Esophagus muscularis mucosa (tissue), 2 donors: ENCODE results near the gene PAK5.

ENCODE experiments used
- POLR2A ChIP-seq: fragments of 450-650 bp; IDR thresholded peaks from one replicate; pipeline ENCODE4 v1.6.1; 2017; ENCODE audit warnings: antibody characterized with exemption, moderate library complexity, mild to moderate bottlenecking, low read depth
- POLR2AphosphoS5 ChIP-seq, 2 donors: sonication (generic); formaldehyde crosslinking; IDR thresholded peaks; one replicate each; pipeline ENCODE4 v1.6.1; 2017; ENCODE audit warnings: antibody characterized with exemption in 2 of 2

GRCh38 chr20:9550283-9550682, 288.6 kb downstream of the PAK5 start:
- no peak for TF ChIP-seq POLR2AphosphoS5 (IDR thresholded peaks at IDR 0.05)
- no peak for TF ChIP-seq POLR2A
